ACC112 (cell line): Measurements from ENCODE around the gene OARD1.

ENCODE experiments used
- H2AFZ ChIP-seq: fragments of 200-600 bp; sonication (generic); one replicate; pipeline ENCODE4 v1.6.0; 2017; ENCODE audit warnings: antibody characterized with exemption, low read length; ENCODE audit not compliant: unreplicated experiment
- H3K27ac ChIP-seq: fragments of 200-600 bp; sonication (generic); 2 replicates; pipeline ENCODE4 v1.5.1; 2014; ENCODE audit warnings: low read depth, mild to moderate bottlenecking, antibody characterized with exemption, low read length, moderate library complexity
- H3K27me3 ChIP-seq: fragments of 200-600 bp; sonication (generic); 2 replicates; pipeline ENCODE4 v1.6.1; 2014; ENCODE audit warnings: mild to moderate bottlenecking, antibody characterized with exemption, low read length, moderate library complexity, mixed read lengths; ENCODE audit not compliant: insufficient read depth
- H3K36me3 ChIP-seq: fragments of 200-600 bp; sonication (generic); 2 replicates; pipeline ENCODE4 v1.6.1; 2016; ENCODE audit warnings: mild to moderate bottlenecking, antibody characterized with exemption, low read length, moderate library complexity, mixed read lengths; ENCODE audit not compliant: insufficient read depth
- H3K4me1 ChIP-seq: fragments of 200-600 bp; sonication (generic); one replicate; pipeline ENCODE4 v1.6.1; 2016; ENCODE audit warnings: low read length, mixed read lengths; ENCODE audit not compliant: insufficient read depth, unreplicated experiment, control insufficient read depth
- H3K4me3 ChIP-seq: fragments of 200-600 bp; sonication (generic); 2 replicates; pipeline ENCODE4 v1.5.1; 2014; ENCODE audit warnings: mild to moderate bottlenecking, low read depth, low read length
- H3K79me2 ChIP-seq: fragments of 200-600 bp; sonication (generic); one replicate; pipeline ENCODE4 v1.6.0; 2016; ENCODE audit warnings: low read length; ENCODE audit not compliant: control insufficient read depth, unreplicated experiment, insufficient read depth

Gene OARD1

DNA sequence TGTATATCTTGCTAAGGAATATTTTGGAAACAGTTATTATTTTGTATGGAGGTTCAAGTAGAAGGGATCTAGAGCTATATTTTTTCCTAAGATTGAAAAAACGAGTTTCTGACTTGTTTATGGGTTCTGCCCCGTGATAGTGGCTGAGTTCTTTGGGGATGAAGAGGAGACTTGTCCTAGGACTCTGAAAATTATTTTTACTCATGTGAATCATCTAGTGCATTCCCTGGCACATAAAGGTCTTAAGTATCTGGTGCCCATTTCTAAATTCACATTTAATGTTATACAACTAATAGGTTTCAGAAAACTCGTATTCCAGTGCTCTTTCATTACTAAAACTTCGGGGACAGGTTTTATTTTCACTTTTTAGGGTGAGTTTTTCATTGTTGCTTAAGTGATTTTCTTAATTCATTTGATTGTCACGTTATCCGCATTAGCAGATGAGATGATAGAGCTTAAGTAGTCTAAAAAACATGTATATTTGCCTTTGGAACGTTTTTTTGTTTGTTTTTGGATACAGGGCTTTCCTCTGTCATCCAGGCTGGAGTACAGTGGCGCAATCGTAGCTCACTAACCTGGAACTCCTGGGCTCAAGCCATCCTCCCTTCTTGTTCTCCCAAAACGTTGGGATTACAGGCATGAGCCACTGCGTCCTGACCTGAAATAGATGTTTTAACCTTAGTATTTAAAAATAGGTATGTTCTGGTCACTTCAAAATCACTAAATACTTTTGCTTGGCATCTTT lies 2.7 kb upstream of the OARD1 start:
- H3K79me2 ChIP-seq = peaks cover 62% of the 10 kb centered on the region
- H3K27ac ChIP-seq = peak overlapping the region; percentile 93
- peak overlapping the region; percentile 28 for H2AFZ ChIP-seq
- H3K4me1 ChIP-seq = peaks cover 27% of the 10 kb centered on the region
- no peaks in the 10 kb centered on the region for H3K27me3 ChIP-seq
- peak overlapping the region; percentile 78 for H3K4me3 ChIP-seq
- H3K36me3 ChIP-seq = peaks cover 8% of the 10 kb centered on the region

DNA sequence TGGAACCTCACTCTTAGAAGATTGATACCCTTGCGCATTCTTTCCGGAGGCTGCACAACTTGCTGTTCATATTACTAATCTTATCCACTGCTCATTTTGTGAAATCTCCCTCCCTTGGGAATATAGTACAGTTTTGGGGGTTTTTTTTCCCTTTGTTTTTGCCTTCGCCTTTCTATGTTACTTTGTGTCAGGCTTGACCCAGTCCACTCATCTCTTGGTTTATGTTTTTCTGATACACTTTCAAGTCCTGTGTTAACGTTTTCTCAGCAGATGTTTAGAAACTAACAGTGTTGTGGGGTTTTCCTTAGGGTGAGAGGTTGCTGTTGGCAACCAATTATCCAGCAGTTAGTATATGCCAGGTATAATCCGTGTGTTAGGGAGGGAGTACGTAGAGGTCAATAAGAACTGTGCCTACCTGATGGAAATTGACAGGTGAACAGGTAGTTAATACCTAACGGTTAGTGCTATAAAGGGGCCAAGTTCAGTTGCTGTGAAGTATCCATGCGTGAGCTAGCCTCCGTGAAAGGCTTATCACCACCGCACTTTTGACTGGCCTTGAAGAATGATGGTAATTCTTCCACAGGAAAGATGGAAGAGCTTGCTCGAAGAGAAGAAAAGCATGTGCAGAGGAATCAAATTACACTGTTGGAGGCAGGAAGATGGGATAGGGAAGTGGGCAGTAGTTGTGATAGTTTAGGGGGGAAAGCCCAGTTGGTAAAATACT lies 2.0 kb upstream of the OARD1 start:
- Histone ChIP-seq H3K27ac (peak overlapping the region; percentile 93), H3K4me3 (peak overlapping the region; percentile 78), H3K79me2 (peaks cover 62% of the 10 kb centered on the region), H3K4me1 (peaks cover 27% of the 10 kb centered on the region), H3K36me3 (peaks cover 4% of the 10 kb centered on the region), H3K27me3 (no peaks in the 10 kb centered on the region), H2AFZ (peak overlapping the region; percentile 28)

- H2AFZ ChIP-seq = peak overlapping the region; percentile 83
- peak overlapping the region; percentile 78 for H3K4me3 ChIP-seq
- H3K27ac ChIP-seq = peak overlapping the region; percentile 93
- 0 out of 2 replicates have a peak, but pooled peaks cover 2% of the 10 kb centered on the region for H3K36me3 ChIP-seq
- H3K79me2 ChIP-seq = peaks cover 56% of the 10 kb centered on the region
- no peaks in the 10 kb centered on the region for H3K27me3 ChIP-seq
- H3K4me1 ChIP-seq = peaks cover 27% of the 10 kb centered on the region
Measured at GRCh38 chr6:41073203-41073967, 1.2 kb upstream of the OARD1 start.

GRCh38 chr6:41072836-41073202 lies 663 bp upstream of the OARD1 start, which contains the start of gene NFYA:
TSS of gene NFYA (plus strand) at chr6:41072974. CDS start at chr6:41079090, 6,116 bp downstream.
- Histone ChIP-seq H3K4me1 (peaks cover 27% of the 10 kb centered on the region), H3K27ac (peak within 1 kb of the TSS; percentile 93), H3K36me3 (0 out of 2 replicates have a peak, but pooled peaks cover 4% of the 10 kb centered on the region), H3K4me3 (peak within 1 kb of the TSS; percentile 92), H2AFZ (peak within 1 kb of the TSS; percentile 96), H3K79me2 (peaks cover 51% of the 10 kb centered on the region), H3K27me3 (no peaks in the 10 kb centered on the region)

- peak overlapping the region; percentile 92 for H3K4me3 ChIP-seq
- 0 out of 2 replicates have a peak, but pooled peaks cover 4% of the 10 kb centered on the region for H3K36me3 ChIP-seq
- H3K79me2 ChIP-seq = peaks cover 38% of the 10 kb centered on the region
- H3K27ac ChIP-seq = peak overlapping the region; percentile 93
- H3K27me3 ChIP-seq = no peaks in the 10 kb centered on the region
- H2AFZ ChIP-seq = peak overlapping the region; percentile 96
- H3K4me1 ChIP-seq = peaks cover 24% of the 10 kb centered on the region
Measured at GRCh38 chr6:41071501-41071922, 644 bp downstream of the OARD1 start.

GRCh38 chr6:41066867-41067304 lies 5.3 kb downstream of the OARD1 start:
- no peak overlapping the region for H2AFZ ChIP-seq
- peaks cover 7% of the 10 kb centered on the region for H3K79me2 ChIP-seq
- H3K27ac ChIP-seq = no peak overlapping the region
- H3K27me3 ChIP-seq = no peaks in the 10 kb centered on the region
- 0 out of 2 replicates have a peak, but pooled peaks cover 4% of the 10 kb centered on the region for H3K36me3 ChIP-seq
- peaks cover 7% of the 10 kb centered on the region for H3K4me1 ChIP-seq
- no peak overlapping the region for H3K4me3 ChIP-seq

GRCh38 chr6:41065550-41066026 lies 6.6 kb downstream of the OARD1 start:
- Histone ChIP-seq H2AFZ (no peak overlapping the region), H3K36me3 (0 out of 2 replicates have a peak, but pooled peaks cover 4% of the 10 kb centered on the region), H3K4me3 (no peak overlapping the region), H3K27ac (no peak overlapping the region), H3K27me3 (no peaks in the 10 kb centered on the region), H3K79me2 (peaks cover 1% of the 10 kb centered on the region), H3K4me1 (peaks cover 2% of the 10 kb centered on the region)

DNA sequence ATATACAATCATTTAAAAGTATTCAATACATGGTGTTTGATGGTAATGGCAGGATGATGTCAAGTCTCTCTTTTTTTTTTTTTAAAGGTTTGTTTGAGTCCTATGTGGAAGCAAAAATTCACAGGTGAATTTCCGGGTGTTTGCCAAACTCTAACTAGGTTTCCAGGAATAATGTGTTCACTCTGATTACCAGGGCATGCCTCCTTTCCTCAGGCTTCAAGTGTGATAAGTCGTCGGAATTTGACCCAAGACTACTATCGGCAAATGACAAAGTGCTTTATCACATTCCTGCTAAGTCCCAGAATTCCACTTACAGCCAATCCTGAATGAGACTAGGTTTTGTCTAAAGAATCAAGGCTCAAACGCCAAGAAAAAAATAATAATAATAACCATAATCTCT lies 7.3 kb downstream of the OARD1 start:
- Histone ChIP-seq H3K79me2 (no peaks in the 10 kb centered on the region), H3K36me3 (0 out of 2 replicates have a peak, but pooled peaks cover 4% of the 10 kb centered on the region), H3K4me3 (no peak overlapping the region), H2AFZ (no peak overlapping the region), H3K27me3 (no peaks in the 10 kb centered on the region), H3K4me1 (no peaks in the 10 kb centered on the region), H3K27ac (no peak overlapping the region)

DNA sequence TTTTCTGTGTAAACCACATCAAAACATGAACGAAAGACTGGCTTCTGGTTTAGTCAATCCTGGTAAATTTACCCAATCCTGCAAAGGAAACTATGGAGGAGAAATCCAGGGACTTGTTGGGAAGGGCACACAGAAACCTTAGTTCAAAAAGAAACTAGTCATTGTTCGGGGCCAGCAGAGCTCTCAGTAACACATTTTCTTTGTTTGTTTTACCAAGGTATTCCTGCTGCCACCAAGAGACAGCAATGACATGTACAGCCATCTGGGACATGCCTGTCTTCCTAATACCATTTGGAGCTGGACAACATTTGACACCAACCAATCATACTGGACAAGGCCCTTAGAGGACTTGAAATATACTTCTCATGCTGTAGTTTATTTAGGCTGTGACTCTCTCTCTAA lies 8.3 kb downstream of the OARD1 start:
- Histone ChIP-seq H3K27me3 (no peaks in the 10 kb centered on the region), H3K4me3 (no peak overlapping the region), H3K36me3 (0 out of 2 replicates have a peak, but pooled peaks cover 4% of the 10 kb centered on the region), H3K27ac (no peak overlapping the region), H2AFZ (no peak overlapping the region), H3K79me2 (no peaks in the 10 kb centered on the region), H3K4me1 (peaks cover 5% of the 10 kb centered on the region)

DNA sequence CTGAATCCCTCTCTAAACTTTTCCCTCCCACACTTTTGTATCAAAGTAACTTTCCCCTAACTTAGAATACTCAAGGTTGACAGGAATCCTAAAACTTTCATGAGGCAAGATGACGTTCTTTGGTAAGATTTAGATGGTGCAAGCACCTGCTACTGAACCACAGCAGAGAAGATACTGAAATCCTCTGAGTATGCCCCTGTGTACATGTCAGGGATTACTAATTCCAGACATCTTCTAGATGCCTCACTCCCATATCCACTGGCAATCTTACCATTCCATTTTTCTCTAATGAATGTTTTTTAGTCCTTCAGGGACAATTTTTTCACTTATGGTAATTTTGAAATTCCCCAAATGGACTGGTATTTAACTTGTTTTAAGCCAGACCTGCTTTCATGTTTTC lies 10.1 kb downstream of the OARD1 start:
- H2AFZ ChIP-seq = no peak overlapping the region
- no peaks in the 10 kb centered on the region for H3K79me2 ChIP-seq
- no peaks in the 10 kb centered on the region for H3K27me3 ChIP-seq
- no peak overlapping the region for H3K4me3 ChIP-seq
- no peak overlapping the region for H3K27ac ChIP-seq
- H3K4me1 ChIP-seq = peaks cover 5% of the 10 kb centered on the region
- H3K36me3 ChIP-seq = no peaks in the 10 kb centered on the region
